ENCODE measurements around the gene PEX7. TPM values are rescaled to one million over a fixed set of nuclear protein-coding genes. Genes with fewer than 3 reads are reported as not detected.

The PEX7 gene
- total RNA-seq, 1 donor from 2014 or later: 10.4 TPM

DNA sequence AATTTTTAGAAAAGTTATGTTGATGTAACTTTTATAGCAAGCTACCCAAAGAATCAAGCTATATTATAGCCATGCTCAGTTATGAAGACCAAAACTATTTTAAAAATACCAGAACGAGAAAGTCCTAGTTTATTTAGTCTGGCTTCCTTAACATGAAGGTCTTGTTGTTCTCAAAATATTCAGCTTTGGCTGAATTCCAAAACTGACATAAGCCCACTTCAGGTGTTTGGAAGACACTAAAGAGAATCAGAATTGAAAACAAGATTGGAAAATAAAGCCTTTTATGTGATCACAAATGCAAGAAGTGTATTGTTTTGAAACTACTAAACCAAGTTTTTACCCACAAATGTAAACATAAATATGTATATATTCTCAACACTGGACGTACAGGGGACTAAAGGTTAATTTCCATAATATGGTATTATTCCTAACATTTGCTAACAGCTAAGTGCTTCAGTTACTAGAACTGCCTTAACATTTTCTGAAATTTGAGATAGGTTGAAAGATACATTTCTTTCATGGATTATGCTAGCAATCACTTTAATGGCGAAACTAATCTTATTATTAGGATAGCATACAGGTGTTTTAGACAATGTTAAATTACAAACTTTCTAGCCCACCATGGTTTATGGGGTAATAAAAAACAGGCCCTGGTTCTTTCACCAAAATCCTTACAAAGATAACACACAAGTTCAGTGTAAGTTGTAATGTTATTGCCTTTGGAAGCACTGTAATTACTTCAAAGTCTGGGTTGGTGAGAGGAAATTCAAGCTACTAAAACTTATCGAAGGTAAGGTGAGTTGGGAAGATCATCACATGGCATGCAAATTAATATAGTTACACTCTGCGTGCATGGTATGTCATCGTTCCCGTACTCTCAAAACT is 31.7 kb upstream of the PEX7 start:
- Histone ChIP-seq H3K36me3 (ENCODE audit: control insufficient read depth in 3 of 3, insufficient read depth in 3 of 3, low read length in 3 of 3) (no peaks in the 10 kb centered on the region), H3K9me3 (ENCODE audit: control insufficient read depth in 3 of 3, low read length in 3 of 3) (no peaks in the 10 kb centered on the region), H3K27ac (ENCODE audit: low read depth, low read length) (no peak overlapping the region), H3K4me1 (ENCODE audit: control insufficient read depth in 3 of 3, insufficient read depth in 3 of 3, low read length in 3 of 3) (peaks cover 7 to 19% (median 11%) of the 10 kb centered on the region in 3 donors), H3K4me3 (ENCODE audit: low read length in 3 of 3) (peak overlapping the region; percentile 69 to 98 (median 97)), H3K27me3 (ENCODE audit: control insufficient read depth in 3 of 3, insufficient read depth in 3 of 3, low read length in 3 of 3) (no peaks in the 10 kb centered on the region), H3K9ac (ENCODE audit: low read depth in 1 of 3, low read length in 3 of 3) (peak overlapping the region; percentile 43 to 94 (median 73))

DNA sequence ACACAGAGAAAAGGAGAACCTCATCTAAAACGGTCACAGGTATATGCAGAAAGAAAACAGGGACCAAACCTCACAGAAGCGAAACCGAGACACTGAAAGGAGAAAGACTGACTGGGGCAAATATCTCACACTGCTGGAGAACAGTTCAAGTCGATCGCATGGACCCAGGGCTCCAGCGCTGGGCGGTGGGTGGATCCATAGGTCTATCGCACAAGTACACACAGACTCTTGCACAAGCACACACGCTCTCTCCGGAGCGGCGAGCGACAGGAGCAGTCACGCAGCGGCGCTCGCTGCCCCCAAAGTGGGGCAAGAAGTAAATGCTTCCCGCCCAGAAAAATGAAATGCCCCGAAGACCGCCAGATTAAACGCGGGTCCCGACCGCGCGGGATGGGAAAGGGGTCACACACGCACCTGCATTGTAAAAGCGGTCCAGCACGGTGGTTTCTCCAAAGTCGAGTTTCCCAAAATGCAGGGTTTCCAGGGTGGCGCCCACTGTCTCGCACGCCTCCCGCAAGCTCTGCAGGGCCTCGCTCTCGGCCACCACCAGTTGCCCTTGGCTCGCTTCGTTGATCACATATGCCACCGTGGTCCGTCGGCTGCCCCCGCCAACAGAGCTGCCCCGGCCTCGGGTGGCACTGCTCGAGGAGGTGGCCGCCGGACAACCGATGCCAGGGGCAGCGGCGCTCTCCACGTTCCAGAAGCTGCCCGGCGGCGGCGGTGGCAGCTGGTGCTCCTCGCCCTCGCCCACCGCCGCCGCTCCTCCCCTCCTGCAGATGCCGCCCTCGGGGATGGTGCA is 30.9 kb upstream of the PEX7 start:
- H3K36me3 ChIP-seq (ENCODE audit: control insufficient read depth in 3 of 3, insufficient read depth in 3 of 3, low read length in 3 of 3): no peaks in the 10 kb centered on the region
- no peaks in the 10 kb centered on the region for H3K9me3 ChIP-seq (ENCODE audit: control insufficient read depth in 3 of 3, low read length in 3 of 3)
- H3K9ac ChIP-seq (ENCODE audit: low read depth in 1 of 3, low read length in 3 of 3): peak overlapping the region; percentile 43 to 94 (median 73)
- H3K27me3 ChIP-seq (ENCODE audit: control insufficient read depth in 3 of 3, insufficient read depth in 3 of 3, low read length in 3 of 3): no peaks in the 10 kb centered on the region
- H3K4me3 ChIP-seq (ENCODE audit: low read length in 3 of 3): peak overlapping the region; percentile 69 to 98 (median 97)
- peak overlapping the region; percentile 45 for H3K27ac ChIP-seq (ENCODE audit: low read depth, low read length)
- peaks cover 7 to 18% (median 11%) of the 10 kb centered on the region in 3 donors for H3K4me1 ChIP-seq (ENCODE audit: control insufficient read depth in 3 of 3, insufficient read depth in 3 of 3, low read length in 3 of 3)

DNA sequence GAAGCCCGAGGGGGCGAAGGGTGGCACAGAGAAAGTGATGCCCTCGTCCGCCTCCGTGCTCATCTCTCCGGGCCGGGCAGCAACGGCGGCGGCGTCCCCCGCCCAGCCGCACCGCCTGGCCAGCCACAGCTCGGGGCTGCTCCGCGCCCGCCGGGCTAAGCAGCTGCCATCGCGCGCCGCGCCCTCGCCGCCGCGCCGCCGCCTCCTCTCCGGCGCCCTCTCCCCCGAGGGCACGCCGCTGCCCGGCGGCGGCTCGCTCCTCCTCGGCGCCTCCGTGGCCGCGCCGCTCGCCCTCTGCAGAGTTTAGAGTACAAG is 30.3 kb upstream of the PEX7 start:
- Histone ChIP-seq H3K27ac (ENCODE audit: low read depth, low read length) (peak overlapping the region; percentile 45), H3K4me1 (ENCODE audit: control insufficient read depth in 3 of 3, insufficient read depth in 3 of 3, low read length in 3 of 3) (peaks cover 7 to 18% (median 11%) of the 10 kb centered on the region in 3 donors), H3K9ac (ENCODE audit: low read depth in 1 of 3, low read length in 3 of 3) (peak overlapping the region; percentile 73 to 94 (median 90)), H3K4me3 (ENCODE audit: low read length in 3 of 3) (peak overlapping the region; percentile 69 to 98 (median 97)), H3K9me3 (ENCODE audit: control insufficient read depth in 3 of 3, low read length in 3 of 3) (no peaks in the 10 kb centered on the region), H3K27me3 (ENCODE audit: control insufficient read depth in 3 of 3, insufficient read depth in 3 of 3, low read length in 3 of 3) (no peaks in the 10 kb centered on the region), H3K36me3 (ENCODE audit: control insufficient read depth in 3 of 3, insufficient read depth in 3 of 3, low read length in 3 of 3) (no peaks in the 10 kb centered on the region)

DNA sequence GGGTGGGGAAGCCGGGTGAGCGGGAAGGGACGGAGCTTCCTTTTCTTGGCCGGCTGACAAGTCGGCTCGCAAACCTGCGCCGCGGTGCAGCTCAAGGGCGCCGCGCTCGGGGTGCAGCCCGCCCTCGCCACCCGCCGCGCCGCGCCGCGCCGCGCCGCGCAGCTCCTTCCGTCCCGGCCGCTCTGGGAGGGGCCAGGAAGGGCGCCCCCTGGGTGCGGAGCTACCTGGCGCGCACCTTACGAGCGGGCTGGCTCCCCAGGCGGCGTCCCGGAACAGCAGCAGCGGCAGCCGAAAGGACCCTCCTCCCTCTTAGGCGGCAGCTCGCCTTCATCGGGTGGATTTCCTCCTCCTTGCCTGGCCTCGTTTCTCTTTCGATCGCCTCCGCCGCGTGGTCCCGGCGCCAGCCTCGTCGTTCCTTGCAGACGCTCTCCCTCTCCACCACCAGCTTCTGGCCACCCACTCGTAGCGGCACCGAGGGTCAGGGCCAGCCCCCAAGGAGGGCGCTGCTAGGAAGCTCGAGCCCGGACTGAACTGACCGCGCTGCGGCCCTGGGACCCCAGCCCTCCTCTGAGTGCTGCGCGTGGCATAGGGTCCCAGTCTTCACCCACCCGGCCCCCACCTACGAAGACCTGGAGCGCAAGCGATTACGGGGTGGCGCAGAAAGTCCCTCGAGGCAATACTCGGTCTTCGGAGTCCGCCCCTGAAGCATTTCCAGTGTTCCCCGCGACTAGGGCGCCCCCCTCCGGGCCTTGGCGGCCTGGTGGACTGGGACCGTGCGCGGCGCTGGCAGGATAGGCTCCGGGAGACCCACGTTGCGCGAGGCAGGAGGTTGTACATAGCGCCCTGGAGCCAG is 29.8 kb upstream of the PEX7 start, which contains the start of gene MAP3K5:
Gene MAP3K5 (minus strand): TSS at position 68 of the 853 bp plus-strand sequence. CDS start 320 bp downstream, outside the sequence.
- Histone ChIP-seq H3K9me3 (ENCODE audit: control insufficient read depth in 3 of 3, low read length in 3 of 3) (no peaks in the 10 kb centered on the region), H3K27me3 (ENCODE audit: control insufficient read depth in 3 of 3, insufficient read depth in 3 of 3, low read length in 3 of 3) (no peaks in the 10 kb centered on the region), H3K36me3 (ENCODE audit: control insufficient read depth in 3 of 3, insufficient read depth in 3 of 3, low read length in 3 of 3) (no peaks in the 10 kb centered on the region), H3K4me3 (ENCODE audit: low read length in 3 of 3) (peak within 1 kb of the TSS; percentile 78 to 98 (median 97)), H3K27ac (ENCODE audit: low read depth, low read length) (peak within 1 kb of the TSS; percentile 90), H3K9ac (ENCODE audit: low read depth in 1 of 3, low read length in 3 of 3) (peak within 1 kb of the TSS; percentile 90 to 95 (median 94)), H3K4me1 (ENCODE audit: control insufficient read depth in 3 of 3, insufficient read depth in 3 of 3, low read length in 3 of 3) (peaks cover 7 to 18% (median 11%) of the 10 kb centered on the region in 3 donors)

- H3K27me3 ChIP-seq (ENCODE audit: control insufficient read depth in 3 of 3, insufficient read depth in 3 of 3, low read length in 3 of 3): no peaks in the 10 kb centered on the region
- no peaks in the 10 kb centered on the region for H3K9me3 ChIP-seq (ENCODE audit: control insufficient read depth in 3 of 3, low read length in 3 of 3)
- H3K27ac ChIP-seq (ENCODE audit: low read depth, low read length): peak overlapping the region; percentile 90
- H3K4me3 ChIP-seq (ENCODE audit: low read length in 3 of 3): peak overlapping the region; percentile 78 to 98 (median 97)
- H3K36me3 ChIP-seq (ENCODE audit: control insufficient read depth in 3 of 3, insufficient read depth in 3 of 3, low read length in 3 of 3): no peaks in the 10 kb centered on the region
- H3K4me1 ChIP-seq (ENCODE audit: control insufficient read depth in 3 of 3, insufficient read depth in 3 of 3, low read length in 3 of 3): peaks cover 7 to 18% (median 8%) of the 10 kb centered on the region in 3 donors
- H3K9ac ChIP-seq (ENCODE audit: low read depth in 1 of 3, low read length in 3 of 3): peak overlapping the region; percentile 90 to 95 (median 94)
Measured at GRCh38 chr6:136793363-136793762, 29.0 kb upstream of the PEX7 start.

GRCh38 chr6:136795386-136795785 is 27.0 kb upstream of the PEX7 start:
- H3K9ac ChIP-seq (ENCODE audit: low read depth in 1 of 3, low read length in 3 of 3): no peak overlapping the region
- no peak overlapping the region for H3K4me3 ChIP-seq (ENCODE audit: low read length in 3 of 3)
- no peak overlapping the region for H3K27ac ChIP-seq (ENCODE audit: low read depth, low read length)
- no peaks in the 10 kb centered on the region for H3K9me3 ChIP-seq (ENCODE audit: control insufficient read depth in 3 of 3, low read length in 3 of 3)
- H3K27me3 ChIP-seq (ENCODE audit: control insufficient read depth in 3 of 3, insufficient read depth in 3 of 3, low read length in 3 of 3): no peaks in the 10 kb centered on the region
- peaks cover 6 to 18% (median 7%) of the 10 kb centered on the region in 3 donors for H3K4me1 ChIP-seq (ENCODE audit: control insufficient read depth in 3 of 3, insufficient read depth in 3 of 3, low read length in 3 of 3)
- no peaks in the 10 kb centered on the region for H3K36me3 ChIP-seq (ENCODE audit: control insufficient read depth in 3 of 3, insufficient read depth in 3 of 3, low read length in 3 of 3)

GRCh38 chr6:136795996-136796395 is 26.4 kb upstream of the PEX7 start:
- H3K27me3 ChIP-seq (ENCODE audit: control insufficient read depth in 3 of 3, insufficient read depth in 3 of 3, low read length in 3 of 3): no peaks in the 10 kb centered on the region
- H3K27ac ChIP-seq (ENCODE audit: low read depth, low read length): no peak overlapping the region
- H3K36me3 ChIP-seq (ENCODE audit: control insufficient read depth in 3 of 3, insufficient read depth in 3 of 3, low read length in 3 of 3): no peaks in the 10 kb centered on the region
- H3K4me1 ChIP-seq (ENCODE audit: control insufficient read depth in 3 of 3, insufficient read depth in 3 of 3, low read length in 3 of 3): peaks cover 3 to 18% (median 6%) of the 10 kb centered on the region in 3 donors
- H3K4me3 ChIP-seq (ENCODE audit: low read length in 3 of 3): no peak overlapping the region
- no peak overlapping the region for H3K9ac ChIP-seq (ENCODE audit: low read depth in 1 of 3, low read length in 3 of 3)
- H3K9me3 ChIP-seq (ENCODE audit: control insufficient read depth in 3 of 3, low read length in 3 of 3): no peaks in the 10 kb centered on the region

GRCh38 chr6:136798044-136798443 is 24.3 kb upstream of the PEX7 start:
- Histone ChIP-seq H3K27ac (ENCODE audit: low read depth, low read length) (no peak overlapping the region), H3K9me3 (ENCODE audit: control insufficient read depth in 3 of 3, low read length in 3 of 3) (no peaks in the 10 kb centered on the region), H3K9ac (ENCODE audit: low read depth in 1 of 3, low read length in 3 of 3) (no peak overlapping the region), H3K4me1 (ENCODE audit: control insufficient read depth in 3 of 3, insufficient read depth in 3 of 3, low read length in 3 of 3) (peaks cover 3 to 5% (median 4%) of the 10 kb centered on the region in 3 donors), H3K27me3 (ENCODE audit: control insufficient read depth in 3 of 3, insufficient read depth in 3 of 3, low read length in 3 of 3) (no peaks in the 10 kb centered on the region), H3K4me3 (ENCODE audit: low read length in 3 of 3) (no peak overlapping the region), H3K36me3 (ENCODE audit: control insufficient read depth in 3 of 3, insufficient read depth in 3 of 3, low read length in 3 of 3) (no peaks in the 10 kb centered on the region)

- Histone ChIP-seq H3K9me3 (ENCODE audit: control insufficient read depth in 3 of 3, low read length in 3 of 3) (no peaks in the 10 kb centered on the region), H3K9ac (ENCODE audit: low read depth in 1 of 3, low read length in 3 of 3) (no peak overlapping the region), H3K27me3 (ENCODE audit: control insufficient read depth in 3 of 3, insufficient read depth in 3 of 3, low read length in 3 of 3) (no peaks in the 10 kb centered on the region), H3K4me3 (ENCODE audit: low read length in 3 of 3) (no peak overlapping the region), H3K27ac (ENCODE audit: low read depth, low read length) (no peak overlapping the region), H3K36me3 (ENCODE audit: control insufficient read depth in 3 of 3, insufficient read depth in 3 of 3, low read length in 3 of 3) (no peaks in the 10 kb centered on the region), H3K4me1 (ENCODE audit: control insufficient read depth in 3 of 3, insufficient read depth in 3 of 3, low read length in 3 of 3) (no peaks in the 10 kb centered on the region)
Measured at GRCh38 chr6:136801581-136801980, 20.8 kb upstream of the PEX7 start.

Data from skeletal muscle tissue (tissue), 4 donors.